H9 (cell line): ENCODE measurements around the gene U2AF1L4. TPM values are rescaled to one million over a fixed set of nuclear protein-coding genes. Genes with fewer than 3 reads are reported as not detected.

ENCODE experiments used
- DNase-seq: peaks from one replicate; pipeline ENCODE4 v3.0.0-alpha.2; 2017
- H2AFZ ChIP-seq: one replicate; pipeline ENCODE4 v1.6.1; 2013; ENCODE audit warnings: mild to moderate bottlenecking, low read length, control low read depth, moderate library complexity
- H2AK5ac ChIP-seq: 2 replicates; pipeline ENCODE4 v1.6.1; 2013; ENCODE audit warnings: low read length, control low read depth, mixed read lengths; ENCODE audit not compliant: insufficient read length
- H2BK120ac ChIP-seq: one replicate; pipeline ENCODE4 v1.6.1; 2013; ENCODE audit warnings: low read depth, mild to moderate bottlenecking, low read length, control low read depth, inconsistent platforms; ENCODE audit not compliant: poor library complexity, severe bottlenecking
- H2BK12ac ChIP-seq: 2 replicates; pipeline ENCODE4 v1.6.1; 2013; ENCODE audit warnings: low read length, control low read depth, mixed read lengths, low read depth; ENCODE audit not compliant: insufficient read length
- H2BK15ac ChIP-seq: 2 replicates; pipeline ENCODE4 v1.6.1; 2013; ENCODE audit warnings: low read depth, low read length, control low read depth
- H2BK20ac ChIP-seq: one replicate; pipeline ENCODE4 v1.6.1; 2013; ENCODE audit warnings: low read depth, mild to moderate bottlenecking, low read length, control low read depth, inconsistent platforms; ENCODE audit not compliant: poor library complexity, severe bottlenecking
- H2BK5ac ChIP-seq: 2 replicates; pipeline ENCODE4 v1.6.1; 2013; ENCODE audit warnings: low read length, control low read depth, mixed read lengths; ENCODE audit not compliant: insufficient read length
- H3K14ac ChIP-seq: 2 replicates; pipeline ENCODE4 v1.6.1; 2013; ENCODE audit warnings: low read length, control low read depth; ENCODE audit not compliant: insufficient read depth
- H3K18ac ChIP-seq: 2 replicates; pipeline ENCODE4 v1.6.1; 2013; ENCODE audit warnings: low read depth, mild to moderate bottlenecking, mixed read lengths, low read length, control low read depth; ENCODE audit not compliant: insufficient read length
- H3K23ac ChIP-seq: 2 replicates; pipeline ENCODE4 v1.6.1; 2013; ENCODE audit warnings: low read length, control low read depth, mixed read lengths, low read depth; ENCODE audit not compliant: insufficient read length
- H3K23me2 ChIP-seq: 2 replicates; pipeline ENCODE4 v1.6.1; 2013; ENCODE audit warnings: low read depth, mild to moderate bottlenecking, mixed read lengths, low read length, control low read depth; ENCODE audit not compliant: insufficient read length, poor library complexity, severe bottlenecking
- H3K27ac ChIP-seq: 2 replicates; pipeline ENCODE4 v1.5.1; 2013; ENCODE audit warnings: low read length, control low read depth, mixed read lengths, low read depth; ENCODE audit not compliant: insufficient read length
- H3K27me3 ChIP-seq: 2 replicates; pipeline ENCODE4 v1.6.1; 2013; ENCODE audit warnings: low read length, control low read depth, inconsistent platforms; ENCODE audit not compliant: insufficient read depth
- H3K4ac ChIP-seq: 2 replicates; pipeline ENCODE4 v1.6.1; 2013; ENCODE audit warnings: low read depth, mild to moderate bottlenecking, control low read depth, inconsistent platforms, low read length, moderate library complexity
- H3K4me1 ChIP-seq: 2 replicates; pipeline ENCODE4 v1.6.1; 2013; ENCODE audit warnings: low read length, control low read depth, inconsistent platforms; ENCODE audit not compliant: insufficient read depth
- H3K4me2 ChIP-seq: 2 replicates; pipeline ENCODE4 v1.6.1; 2013; ENCODE audit warnings: low read length, control low read depth, mixed read lengths; ENCODE audit not compliant: insufficient read length, insufficient read depth
- H3K56ac ChIP-seq: 2 replicates; pipeline ENCODE4 v1.6.1; 2013; ENCODE audit warnings: low read depth, mild to moderate bottlenecking, mixed read lengths, low read length, control low read depth; ENCODE audit not compliant: insufficient read length
- H3K79me1 ChIP-seq: 2 replicates; pipeline ENCODE4 v1.6.1; 2013; ENCODE audit warnings: low read depth, mild to moderate bottlenecking, moderate library complexity, low read length, control low read depth, inconsistent platforms; ENCODE audit not compliant: insufficient read depth, poor library complexity, severe bottlenecking
- H3K79me2 ChIP-seq: 2 replicates; pipeline ENCODE4 v1.6.1; 2013; ENCODE audit warnings: low read length, control low read depth, inconsistent platforms; ENCODE audit not compliant: insufficient read depth
- H3K9ac ChIP-seq: 2 replicates; pipeline ENCODE4 v1.6.1; 2013; ENCODE audit warnings: low read length, control low read depth, mixed read lengths; ENCODE audit not compliant: insufficient read length; ENCODE audit errors: extremely low read depth
- H3K9me3 ChIP-seq: one replicate; pipeline ENCODE4 v1.6.1; 2013; ENCODE audit warnings: low read depth, low read length, inconsistent platforms; ENCODE audit not compliant: control insufficient read depth
- H3T11ph ChIP-seq: one replicate; pipeline ENCODE4 v1.6.1; 2013; ENCODE audit warnings: mild to moderate bottlenecking, low read length, control low read depth, inconsistent platforms
- H4K20me1 ChIP-seq: one replicate; pipeline ENCODE4 v1.6.1; 2013; ENCODE audit not compliant: control insufficient read depth, insufficient read length, insufficient read depth
- H4K5ac ChIP-seq: 2 replicates; pipeline ENCODE4 v1.6.1; 2013; ENCODE audit warnings: low read depth, mild to moderate bottlenecking, mixed read lengths, low read length, control low read depth; ENCODE audit not compliant: insufficient read length
- H4K8ac ChIP-seq: replicated peaks from 2 replicates; pipeline ENCODE4 v1.6.1; 2013; ENCODE audit warnings: low read length, control low read depth, mixed read lengths, low read depth; ENCODE audit not compliant: insufficient read length
- H4K91ac ChIP-seq: 2 replicates; pipeline ENCODE4 v1.6.1; 2013; ENCODE audit warnings: low read depth, mild to moderate bottlenecking, moderate library complexity, mixed read lengths, low read length, control low read depth; ENCODE audit not compliant: insufficient read length
- H3K27ac Mint-ChIP-seq, 3 experiments: 2 replicates in 2 of 3; 3 replicates in 1 of 3; pipeline ENCODE4 v1.8.0; 2020 to 2021; ENCODE audit warnings: mixed read lengths in 3 of 3, mild to moderate bottlenecking in 1 of 3, moderate library complexity in 1 of 3
- H3K27me3 Mint-ChIP-seq: 2 replicates; pipeline ENCODE4 v1.8.0; 2021; ENCODE audit warnings: low read depth, mild to moderate bottlenecking, moderate library complexity, mixed read lengths
- H3K36me3 Mint-ChIP-seq, 3 experiments: 2 replicates in 2 of 3; 3 replicates in 1 of 3; pipeline ENCODE4 v1.8.0; 2020 to 2021; ENCODE audit warnings: low read depth in 3 of 3, mixed read lengths in 3 of 3; ENCODE audit not compliant: insufficient read depth in 1 of 3
- H3K4me1 Mint-ChIP-seq, 2 experiments: 2 replicates each; pipeline ENCODE4 v1.8.0; 2020; ENCODE audit warnings: mixed read lengths in 2 of 2
- H3K4me3 Mint-ChIP-seq, 2 experiments: 2 replicates in 1 of 2; 3 replicates in 1 of 2; pipeline ENCODE4 v1.8.0; 2020 to 2021; ENCODE audit warnings: mild to moderate bottlenecking in 2 of 2, mixed read lengths in 2 of 2, moderate library complexity in 1 of 2
- H3K9me3 Mint-ChIP-seq, 2 experiments: 2 replicates in 1 of 2; 3 replicates in 1 of 2; pipeline ENCODE4 v1.8.0; 2020; ENCODE audit warnings: mild to moderate bottlenecking in 2 of 2, mixed read lengths in 2 of 2, moderate library complexity in 1 of 2
- CTCF ChIP-seq: fragments of 200-600 bp; sonication (generic); conservative IDR thresholded peaks from 3 replicates; pipeline ENCODE4 v1.8.0; 2021; ENCODE audit warnings: antibody characterized with exemption, mild to moderate bottlenecking
- WGBS: extraction: QIAGEN DNeasy Blood & Tissue Kit; methylation state at CpG from one replicate; pipeline ENCODE4 v1.1.7; 2013; ENCODE audit warnings: missing lambda C conversion rate, low lambda C conversion rate, mixed read lengths; ENCODE audit not compliant: insufficient read length; ENCODE audit errors: extremely low coverage; 5-methylcytosine and 5-hydroxymethylcytosine counted together
- total RNA-seq: library from RNA; stranded (reverse); gene quantifications from 2 replicates; pipeline ENCODE4 v1.2.1, GENCODE V29; 2021

Gene U2AF1L4
- total RNA-seq, 1 experiment from 2014 or later: 16.8 TPM

- no CpG with 5 or more reads among the region's 11 CpGs for WGBS
These were observed 32.4 kb downstream of the U2AF1L4 start for GRCh38 chr19:35712567-35713505.

More at GRCh38 chr19:35712567-35713505, 32.4 kb downstream of the U2AF1L4 start:
- Histone ChIP-seq H3K23ac (no peak overlapping the region), H2BK5ac (no peak overlapping the region), H3K4ac (no peak overlapping the region), H4K8ac (no peak overlapping the region), H3K56ac (no peak overlapping the region), H2BK20ac (no peak overlapping the region), H3K23me2 (peaks cover 11% of the 10 kb centered on the region), H2AK5ac (no peak overlapping the region), H3K79me1 (no peaks in the 10 kb centered on the region), H3K9ac (no peak overlapping the region), H2BK12ac (no peak overlapping the region), H3T11ph (no peak overlapping the region), H2BK15ac (no peak overlapping the region), H3K27ac (no peak overlapping the region), H4K91ac (no peak overlapping the region), H4K20me1 (no peaks in the 10 kb centered on the region), H3K27me3 (no peaks in the 10 kb centered on the region), H2AFZ (no peak overlapping the region), H3K79me2 (no peaks in the 10 kb centered on the region; the same call in 1 of the 2 replicates), H3K9me3 (no peaks in the 10 kb centered on the region), H3K14ac (no peak overlapping the region), H4K5ac (no peak overlapping the region), H3K4me2 (no peak overlapping the region), H3K4me1 (peaks cover 10% of the 10 kb centered on the region; the same call in 1 of the 2 replicates), H3K18ac (no peak overlapping the region), H2BK120ac (no peak overlapping the region)
- TF ChIP-seq CTCF: no peak
- peaks cover 0 to 14% (median 6%) of the 10 kb centered on the region in 3 experiments; a peak in 5 of 7 replicates for H3K36me3 Mint-ChIP-seq
- H3K27ac Mint-ChIP-seq: no peak overlapping the region; a peak in 1 of 7 replicates
- peaks cover 42 to 43% of the 10 kb centered on the region in 2 experiments for H3K4me1 Mint-ChIP-seq
- no peaks in the 10 kb centered on the region; a peak in 1 of 5 replicates for H3K9me3 Mint-ChIP-seq
- H3K27me3 Mint-ChIP-seq: no peaks in the 10 kb centered on the region; the same call in 1 of the 2 replicates
- H3K4me3 Mint-ChIP-seq: no peak overlapping the region; a peak in 1 of 5 replicates
- no peak for DNase-seq
